ENCODE results near the gene RNF25. TPM values are rescaled to one million over a fixed set of nuclear protein-coding genes. Genes with fewer than 3 reads are reported as not detected.

RNF25 gene
- total and polyA plus RNA-seq, 2 of the 4 experiments (the other 2 are of a cell fraction) = 56.5 to 78.1 TPM

- 73% methylated on average over 3 of the region's 9 CpGs; no CpG with 5 or more reads in 1 of the 2 experiments for WGBS, 2 experiments (ENCODE audit: extremely low coverage in 2 of 2, insufficient read length in 1 of 2)
- TF ChIP-seq SMC3 (IDR thresholded peaks at IDR 0.05; ENCODE audit: low read depth, low read length) (peak; percentile 83), RCOR1 (IDR thresholded peaks at IDR 0.05; ENCODE audit: insufficient replicate concordance, low read length) (no peak), RAD21 (IDR thresholded peaks at IDR 0.05; ENCODE audit: low read length) (peak; percentile 84), CTCF (conservative IDR thresholded peaks at IDR 0.05; ENCODE audit: low read depth, low read length) (peak; percentile 83), CEBPB (IDR thresholded peaks at IDR 0.05; ENCODE audit: low read depth, low read length) (peak; percentile 7; the same call in 1 of the 2 replicates), FOS (IDR thresholded peaks at IDR 0.05; ENCODE audit: low read depth, low read length) (no peak)
- H2AK5ac ChIP-seq (ENCODE audit: low read depth, low read length) = no peak overlapping the region
- no peak overlapping the region for H3K4me2 ChIP-seq (ENCODE audit: low read depth, low read length)
- no peak overlapping the region for H4K8ac ChIP-seq (ENCODE audit: low read depth in 2 of 2, low read length in 2 of 2)
- no peaks in the 10 kb centered on the region for H3K4me1 ChIP-seq (ENCODE audit: control insufficient read depth, insufficient read depth, low read length)
- ChIA-PET POLR2A (ENCODE audit: unreplicated experiment) (no interaction called here), CTCF (interaction anchor here (0.9 to 1.8 kb wide), 2 partner anchors 11 to 17 kb away, joined by 3 to 4 read pairs; partner anchors contain the start of genes BCS1L and ZNF142)
- no peak overlapping the region for H4K91ac ChIP-seq (ENCODE audit: insufficient read depth, low read depth, low read length)
- H3K36me3 ChIP-seq (ENCODE audit: control insufficient read depth, insufficient read depth, low read length) = peaks cover 65% of the 10 kb centered on the region
- intact Hi-C loops (cut with micrococcal nuclease) (loop anchor here (1.0 to 10.0 kb wide), 5 partner anchors 79 to 356 kb away; partner anchors contain the start of gene TMBIM1), dilution Hi-C loops (cut with HindIII; ENCODE audit: low sequenced_read_pairs, unreplicated experiment) (no loop called here), in situ Hi-C loops (cut with MboI; ENCODE audit: low sequenced_read_pairs) (no loop called here)
- H3K56ac ChIP-seq (ENCODE audit: extremely low read depth, insufficient read depth, low read length) = no peak overlapping the region
- H2BK20ac ChIP-seq (ENCODE audit: low read depth, low read length) = no peak overlapping the region
- ATAC-seq (ENCODE audit: low read depth) (peak; percentile 96), DNase-seq (peak; percentile 70)
- no peak overlapping the region for H2BK15ac ChIP-seq (ENCODE audit: low read depth, low read length)
- no peak overlapping the region for H2AK9ac ChIP-seq (replicated peaks; ENCODE audit: low read depth, low read length, poor library complexity)
- H3K14ac ChIP-seq (replicated peaks; ENCODE audit: low read depth, low read length) = no peak overlapping the region
- no peak overlapping the region for H3K4ac ChIP-seq (ENCODE audit: low read depth, low read length)
- no peak overlapping the region for H2BK5ac ChIP-seq (ENCODE audit: low read depth, low read length, poor library complexity, severe bottlenecking)
- peaks cover 3% of the 10 kb centered on the region for H4K20me1 ChIP-seq (ENCODE audit: insufficient read depth, low read length)
- H3K9me3 ChIP-seq (ENCODE audit: control insufficient read depth, insufficient read depth, low read length) = no peaks in the 10 kb centered on the region
- no peak overlapping the region for H3K9ac ChIP-seq (ENCODE audit: low read depth, low read length)
- no peaks in the 10 kb centered on the region for H3K27me3 ChIP-seq (ENCODE audit: control insufficient read depth, insufficient read depth, low read length)
- BruUV-seq (replicated peaks) = no TSS peak
- H2AFZ ChIP-seq (replicated peaks; ENCODE audit: low read length, poor library complexity) = no peak overlapping the region
- no peak overlapping the region for H3K4me3 ChIP-seq (ENCODE audit: insufficient read depth, low read depth, low read length)
- H3K27ac ChIP-seq (ENCODE audit: insufficient read depth, low read length) = no peak overlapping the region
- H3K9me1 ChIP-seq (ENCODE audit: insufficient read depth, low read length) = no peaks in the 10 kb centered on the region
- no peak overlapping the region for H3K18ac ChIP-seq (ENCODE audit: low read depth, low read length)
- no peak overlapping the region for H4K5ac ChIP-seq (ENCODE audit: low read depth, low read length)
- H3K23ac ChIP-seq (ENCODE audit: low read depth, low read length) = no peak overlapping the region
- no peak overlapping the region for H2BK120ac ChIP-seq (ENCODE audit: low read depth, low read length)
- peaks cover 7 to 16% of the 10 kb centered on the region in 2 experiments; a peak in 3 of 4 replicates for H3K79me1 ChIP-seq (ENCODE audit: low read depth in 1 of 2, low read length in 2 of 2)
Measured at GRCh38 chr2:218648088-218648786, 23.6 kb downstream of the RNF25 start.
